Measurements from ENCODE around the gene MVP. TPM values are rescaled to one million over a fixed set of nuclear protein-coding genes. Genes with fewer than 3 reads are reported as not detected.
"Not testable (repeated sequence)": the region's sequence is repeated elsewhere in the genome, so short reads cannot be mapped to it uniquely, and the experiment has no call there.

MVP gene
- total RNA-seq, 1 donor from 2014 or later: 150 TPM

GRCh38 chr16:29779474-29779873, 40.8 kb upstream of the MVP start:
- Mint-ChIP-seq H3K9me3 (ENCODE audit: unreplicated experiment) (no peaks in the 10 kb centered on the region), H3K27me3 (ENCODE audit: unreplicated experiment) (peaks cover 13% of the 10 kb centered on the region), H3K4me1 (ENCODE audit: unreplicated experiment) (peaks cover 6% of the 10 kb centered on the region), H3K36me3 (ENCODE audit: unreplicated experiment) (no peaks in the 10 kb centered on the region), H3K4me3 (ENCODE audit: unreplicated experiment) (no peak overlapping the region), H3K27ac (ENCODE audit: unreplicated experiment) (no peak overlapping the region)
- TF ChIP-seq, protein P1, sequence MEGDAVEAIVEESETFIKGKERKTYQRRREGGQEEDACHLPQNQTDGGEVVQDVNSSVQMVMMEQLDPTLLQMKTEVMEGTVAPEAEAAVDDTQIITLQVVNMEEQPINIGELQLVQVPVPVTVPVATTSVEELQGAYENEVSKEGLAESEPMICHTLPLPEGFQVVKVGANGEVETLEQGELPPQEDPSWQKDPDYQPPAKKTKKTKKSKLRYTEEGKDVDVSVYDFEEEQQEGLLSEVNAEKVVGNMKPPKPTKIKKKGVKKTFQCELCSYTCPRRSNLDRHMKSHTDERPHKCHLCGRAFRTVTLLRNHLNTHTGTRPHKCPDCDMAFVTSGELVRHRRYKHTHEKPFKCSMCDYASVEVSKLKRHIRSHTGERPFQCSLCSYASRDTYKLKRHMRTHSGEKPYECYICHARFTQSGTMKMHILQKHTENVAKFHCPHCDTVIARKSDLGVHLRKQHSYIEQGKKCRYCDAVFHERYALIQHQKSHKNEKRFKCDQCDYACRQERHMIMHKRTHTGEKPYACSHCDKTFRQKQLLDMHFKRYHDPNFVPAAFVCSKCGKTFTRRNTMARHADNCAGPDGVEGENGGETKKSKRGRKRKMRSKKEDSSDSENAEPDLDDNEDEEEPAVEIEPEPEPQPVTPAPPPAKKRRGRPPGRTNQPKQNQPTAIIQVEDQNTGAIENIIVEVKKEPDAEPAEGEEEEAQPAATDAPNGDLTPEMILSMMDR (IDR thresholded peaks at IDR 0.05): no peak
- DNase-seq (ENCODE audit: extremely low spot score, unreplicated experiment): no peak

DNA sequence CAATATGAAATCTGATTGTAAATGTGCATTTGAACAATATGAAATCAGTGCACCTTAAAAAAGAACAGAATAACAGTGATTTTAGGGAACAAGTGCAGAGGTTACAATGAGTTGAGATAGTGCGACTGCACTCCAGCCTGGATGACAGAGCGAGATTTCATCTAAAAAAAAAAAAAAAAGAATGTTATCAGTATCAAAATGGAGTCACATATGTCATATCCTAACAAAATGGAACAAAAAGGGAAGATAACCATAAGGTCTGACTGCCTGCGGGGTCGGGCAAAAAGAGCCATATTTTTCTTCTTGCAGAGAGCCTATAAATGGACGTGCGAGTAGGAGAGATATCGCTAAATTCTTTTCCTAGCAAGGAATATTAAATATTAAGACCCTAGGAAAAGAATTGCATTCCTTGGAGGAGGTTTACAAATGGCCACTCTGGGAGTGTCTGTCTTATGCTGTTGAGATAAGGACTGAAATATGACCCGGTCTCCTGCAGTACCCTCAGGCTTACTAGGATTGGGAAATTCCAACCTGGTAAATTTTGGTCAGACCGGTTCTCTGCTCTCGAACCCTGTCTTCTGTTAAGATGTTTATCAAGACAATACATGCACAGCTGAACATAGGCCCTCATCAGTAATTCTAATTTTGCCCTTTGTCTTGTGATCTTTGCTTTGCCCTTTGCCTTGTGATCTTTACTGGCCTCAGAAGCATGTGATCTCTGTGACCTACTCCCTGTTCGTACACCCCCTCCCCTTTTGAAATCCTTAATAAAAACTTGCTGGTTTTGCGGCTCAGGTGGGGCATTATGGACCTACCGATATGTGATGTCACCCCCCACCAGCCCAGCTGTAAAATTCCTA, 36.9 kb upstream of the MVP start:
- not testable (repeated sequence) for H3K36me3 Mint-ChIP-seq (ENCODE audit: unreplicated experiment)
- peaks cover 13% of the 10 kb centered on the region for H3K4me1 Mint-ChIP-seq (ENCODE audit: unreplicated experiment)

GRCh38 chr16:29784157-29784556, 36.1 kb upstream of the MVP start:
- Mint-ChIP-seq H3K4me1 (ENCODE audit: unreplicated experiment) (peaks cover 13% of the 10 kb centered on the region), H3K27ac (ENCODE audit: unreplicated experiment) (no peak overlapping the region), H3K9me3 (ENCODE audit: unreplicated experiment) (no peaks in the 10 kb centered on the region), H3K36me3 (ENCODE audit: unreplicated experiment) (no peaks in the 10 kb centered on the region), H3K27me3 (ENCODE audit: unreplicated experiment) (peaks cover 5% of the 10 kb centered on the region), H3K4me3 (ENCODE audit: unreplicated experiment) (no peak overlapping the region)
- DNase-seq (ENCODE audit: extremely low spot score, unreplicated experiment): no peak
- TF ChIP-seq, protein P1 (IDR thresholded peaks at IDR 0.05): no peak

More for the DNA sequence above, 36.9 kb upstream of the MVP start:
- not testable (repeated sequence) for H3K27ac Mint-ChIP-seq (ENCODE audit: unreplicated experiment); H3K9me3 Mint-ChIP-seq (ENCODE audit: unreplicated experiment); DNase-seq (ENCODE audit: extremely low spot score, unreplicated experiment); H3K27me3 Mint-ChIP-seq (ENCODE audit: unreplicated experiment); H3K4me3 Mint-ChIP-seq (ENCODE audit: unreplicated experiment)

- no peak for DNase-seq (ENCODE audit: extremely low spot score, unreplicated experiment)
- Mint-ChIP-seq H3K4me1 (ENCODE audit: unreplicated experiment) (peaks cover 12% of the 10 kb centered on the region), H3K27me3 (ENCODE audit: unreplicated experiment) (peaks cover 5% of the 10 kb centered on the region), H3K36me3 (ENCODE audit: unreplicated experiment) (no peaks in the 10 kb centered on the region), H3K27ac (ENCODE audit: unreplicated experiment) (no peak overlapping the region), H3K9me3 (ENCODE audit: unreplicated experiment) (no peaks in the 10 kb centered on the region), H3K4me3 (ENCODE audit: unreplicated experiment) (peak overlapping the region; percentile 62)
- TF ChIP-seq, protein P1 (IDR thresholded peaks at IDR 0.05): peak; percentile 72
Measured at GRCh38 chr16:29784901-29785500, 35.3 kb upstream of the MVP start.

DNA sequence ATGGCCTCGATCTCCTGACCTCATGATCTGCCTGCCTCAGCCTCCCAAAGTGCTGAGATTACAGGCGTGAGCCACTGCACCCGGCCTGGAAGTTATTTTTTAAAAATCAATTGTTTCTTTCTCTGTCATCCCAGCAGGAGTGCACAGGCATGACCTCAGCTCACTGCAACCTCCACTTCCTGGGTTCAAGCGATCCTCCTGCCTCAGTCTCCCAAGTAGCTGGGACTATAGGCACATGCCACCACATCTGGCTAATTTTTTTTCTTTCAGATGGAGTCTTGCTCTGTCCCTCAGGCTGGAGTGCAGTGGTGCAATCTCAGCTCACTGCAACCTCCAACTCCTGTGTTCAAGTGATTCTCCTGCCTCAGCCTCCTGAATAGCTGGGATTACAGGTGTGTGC, 33.1 kb upstream of the MVP start:
- H3K27me3 Mint-ChIP-seq (ENCODE audit: unreplicated experiment); H3K36me3 Mint-ChIP-seq (ENCODE audit: unreplicated experiment); H3K9me3 Mint-ChIP-seq (ENCODE audit: unreplicated experiment); H3K4me3 Mint-ChIP-seq (ENCODE audit: unreplicated experiment); H3K27ac Mint-ChIP-seq (ENCODE audit: unreplicated experiment); DNase-seq (ENCODE audit: extremely low spot score, unreplicated experiment): not testable (repeated sequence)
- H3K4me1 Mint-ChIP-seq (ENCODE audit: unreplicated experiment): peaks cover 27% of the 10 kb centered on the region

- no peaks in the 10 kb centered on the region for H3K36me3 Mint-ChIP-seq (ENCODE audit: unreplicated experiment)
- TF ChIP-seq, protein P1 (IDR thresholded peaks at IDR 0.05): no peak
- no peak for DNase-seq (ENCODE audit: extremely low spot score, unreplicated experiment)
- H3K27me3 Mint-ChIP-seq (ENCODE audit: unreplicated experiment): no peaks in the 10 kb centered on the region
- peak overlapping the region; percentile 97 for H3K27ac Mint-ChIP-seq (ENCODE audit: unreplicated experiment)
- no peaks in the 10 kb centered on the region for H3K9me3 Mint-ChIP-seq (ENCODE audit: unreplicated experiment)
- peak overlapping the region; percentile 100 for H3K4me3 Mint-ChIP-seq (ENCODE audit: unreplicated experiment)
- peaks cover 35% of the 10 kb centered on the region for H3K4me1 Mint-ChIP-seq (ENCODE audit: unreplicated experiment)
Measured at GRCh38 chr16:29789775-29790182, 30.5 kb upstream of the MVP start.

All from osteocyte (in vitro differentiated cells).